ENCODE data around the gene SDK1. TPM values are rescaled to one million over a fixed set of nuclear protein-coding genes. Genes with fewer than 3 reads are reported as not detected.

The SDK1 gene
- polyA plus RNA-seq, 2 of the 4 experiments (the other 2 are of a cell fraction) = 0.12 to 0.28 TPM

GRCh38 chr7:4185721-4186512 lies 884.9 kb downstream of the SDK1 start:
- ChIA-PET CTCF (interaction anchor here (0.7 to 3.0 kb wide), 3 partner anchors 10 to 14 kb away, joined by 3 to 9 read pairs (median 3); no protein-coding TSS in a partner anchor), POLR2A (no interaction called here)
- ATAC-seq (no peak), FAIRE-seq (no peak), DNase-seq (ENCODE audit: low read depth in 1 of 2, low spot score in 1 of 2) (no peak)
- no peak overlapping the region for H3K4me2 ChIP-seq
- no peak overlapping the region for H3K27ac ChIP-seq
- WGBS (ENCODE audit: missing lambda C conversion rate) = 40% methylated on average over 13 of the region's 15 CpGs
- no peak for TF ChIP-seq HES2 (IDR thresholded peaks at IDR 0.05)
- no peak for TF ChIP-seq FOSB (CRISPR knock-in tag; IDR thresholded peaks at IDR 0.05)
- TF ChIP-seq POLR2A (IDR thresholded peaks at IDR 0.05; ENCODE audit: low read length) = no peak
- no peak for TF ChIP-seq ESRRA (IDR thresholded peaks at IDR 0.05; ENCODE audit: borderline replicate concordance, low read length)
- no peak for TF ChIP-seq BCL3 (IDR thresholded peaks at IDR 0.05)
- no peak for TF ChIP-seq SMC3 (IDR thresholded peaks at IDR 0.05)
- no peak for TF ChIP-seq POLR2AphosphoS2 (conservative IDR thresholded peaks at IDR 0.05; ENCODE audit: low read length)
- TF ChIP-seq FOSL2 (IDR thresholded peaks at IDR 0.05) = no peak
- no peak for TF ChIP-seq FOSL2 (CRISPR knock-in tag; IDR thresholded peaks at IDR 0.05)
- no peak for TF ChIP-seq FOXS1 (CRISPR knock-in tag; IDR thresholded peaks at IDR 0.05)
- no peak for TF ChIP-seq SREBF2 (IDR thresholded peaks at IDR 0.05)
- H3K4me3 ChIP-seq = no peak overlapping the region
- no peaks in the 10 kb centered on the region for H3K4me1 ChIP-seq
- H3K9me3 ChIP-seq = peaks cover 5% of the 10 kb centered on the region; the same call in 1 of the 3 replicates

- ATAC-seq (no peak), FAIRE-seq (no peak), DNase-seq (ENCODE audit: low read depth in 1 of 2, low spot score in 1 of 2) (no peak)
- TF ChIP-seq KDM5A (IDR thresholded peaks at IDR 0.05) (no peak), ESRRA (IDR thresholded peaks at IDR 0.05; ENCODE audit: borderline replicate concordance, low read length) (no peak), E2F6 (IDR thresholded peaks at IDR 0.05; ENCODE audit: borderline replicate concordance, low read depth) (no peak), MAZ (IDR thresholded peaks at IDR 0.05; ENCODE audit: borderline replicate concordance, low read depth, low read length) (no peak), PBX3 (IDR thresholded peaks at IDR 0.05) (no peak), NFE2L2 (conservative IDR thresholded peaks at IDR 0.05; ENCODE audit: low read length) (no peak), TP53 (CRISPR knock-in tag; IDR thresholded peaks at IDR 0.05) (no peak), POLR2A (IDR thresholded peaks at IDR 0.05; ENCODE audit: low read length) (no peak), RFX5 (IDR thresholded peaks at IDR 0.05) (no peak), HMGXB4 (CRISPR knock-in tag; IDR thresholded peaks at IDR 0.05; ENCODE audit: borderline replicate concordance) (no peak), RNF2 (IDR thresholded peaks at IDR 0.05; ENCODE audit: borderline replicate concordance, low read depth) (no peak), NR3C1 (IDR thresholded peaks at IDR 0.05) (no peak), JUNB (IDR thresholded peaks at IDR 0.05) (no peak)
- H3K4me1 ChIP-seq = no peaks in the 10 kb centered on the region
- POLR2A ChIA-PET = no interaction called here
- 40% methylated on average over 7 of the region's 9 CpGs for WGBS (ENCODE audit: missing lambda C conversion rate)
- H3K9me3 ChIP-seq = 0 out of 3 replicates have a peak, but pooled peaks cover 5% of the 10 kb centered on the region
- CTCF ChIA-PET = interaction anchor here (3.0 kb wide), 1 partner anchor 13 kb away, joined by 9 read pairs; no protein-coding TSS in a partner anchor
- no peak overlapping the region for H3K4me2 ChIP-seq
- no peak overlapping the region for H3K27ac ChIP-seq
- no peak overlapping the region for H3K4me3 ChIP-seq
Measured at GRCh38 chr7:4186513-4186780, 885.4 kb downstream of the SDK1 start.

Measured in A549 (cell line).